ENCODE measurements around the gene IFT74. TPM values are rescaled to one million over a fixed set of nuclear protein-coding genes. Genes with fewer than 3 reads are reported as not detected.

The IFT74 gene
- polyA plus RNA-seq, 1 experiment, result 6.6 TPM

DNA sequence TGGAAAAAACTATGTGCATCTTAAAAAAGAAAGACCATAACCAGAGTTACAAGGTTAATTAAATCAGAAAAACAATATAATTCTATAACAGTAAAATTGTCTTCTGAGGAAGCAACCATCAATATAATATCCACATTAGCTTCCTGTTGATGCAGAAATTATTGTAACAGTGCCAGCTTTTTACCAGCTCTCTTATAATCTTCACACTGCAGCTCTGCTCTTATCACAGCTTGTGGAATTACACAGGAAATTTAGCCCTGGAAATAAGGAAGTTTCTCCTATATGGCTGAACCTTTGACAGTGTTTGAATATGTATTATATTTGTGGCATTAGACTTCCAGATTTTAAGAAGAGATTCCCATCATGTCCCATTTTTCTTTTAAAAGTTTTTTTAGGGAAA lies 103.7 kb downstream of the IFT74 start:
- POLR2A ChIA-PET, result no interaction called here
- CTCF ChIA-PET, result interaction anchor here (0.6 kb wide), 1 partner anchor 17 kb away, joined by 3 read pairs; no protein-coding TSS in a partner anchor
- DNase-seq (ENCODE audit: low read depth), result no peak
- Histone ChIP-seq H3K36me3 (ENCODE audit: control insufficient read depth, insufficient read depth, low read length) (no peaks in the 10 kb centered on the region), H3K27me3 (ENCODE audit: control insufficient read depth, insufficient read depth, low read length) (no peaks in the 10 kb centered on the region), H3K4me3 (ENCODE audit: low read depth, low read length) (no peak overlapping the region)
- TF ChIP-seq, protein P1, sequence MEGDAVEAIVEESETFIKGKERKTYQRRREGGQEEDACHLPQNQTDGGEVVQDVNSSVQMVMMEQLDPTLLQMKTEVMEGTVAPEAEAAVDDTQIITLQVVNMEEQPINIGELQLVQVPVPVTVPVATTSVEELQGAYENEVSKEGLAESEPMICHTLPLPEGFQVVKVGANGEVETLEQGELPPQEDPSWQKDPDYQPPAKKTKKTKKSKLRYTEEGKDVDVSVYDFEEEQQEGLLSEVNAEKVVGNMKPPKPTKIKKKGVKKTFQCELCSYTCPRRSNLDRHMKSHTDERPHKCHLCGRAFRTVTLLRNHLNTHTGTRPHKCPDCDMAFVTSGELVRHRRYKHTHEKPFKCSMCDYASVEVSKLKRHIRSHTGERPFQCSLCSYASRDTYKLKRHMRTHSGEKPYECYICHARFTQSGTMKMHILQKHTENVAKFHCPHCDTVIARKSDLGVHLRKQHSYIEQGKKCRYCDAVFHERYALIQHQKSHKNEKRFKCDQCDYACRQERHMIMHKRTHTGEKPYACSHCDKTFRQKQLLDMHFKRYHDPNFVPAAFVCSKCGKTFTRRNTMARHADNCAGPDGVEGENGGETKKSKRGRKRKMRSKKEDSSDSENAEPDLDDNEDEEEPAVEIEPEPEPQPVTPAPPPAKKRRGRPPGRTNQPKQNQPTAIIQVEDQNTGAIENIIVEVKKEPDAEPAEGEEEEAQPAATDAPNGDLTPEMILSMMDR (IDR thresholded peaks at IDR 0.05; ENCODE audit: insufficient read depth, low read depth, low read length), result no peak

GRCh38 chr9:27065288-27065687 lies 109.1 kb downstream of the IFT74 start:
- ChIA-PET POLR2A (no interaction called here), CTCF (no interaction called here)
- Histone ChIP-seq H3K36me3 (ENCODE audit: control insufficient read depth, insufficient read depth, low read length) (no peaks in the 10 kb centered on the region), H3K27me3 (ENCODE audit: control insufficient read depth, insufficient read depth, low read length) (no peaks in the 10 kb centered on the region), H3K4me3 (ENCODE audit: low read depth, low read length) (no peak overlapping the region)
- TF ChIP-seq, protein P1 (IDR thresholded peaks at IDR 0.05; ENCODE audit: insufficient read depth, low read depth, low read length), result no peak
- no peak for DNase-seq (ENCODE audit: low read depth)

DNA sequence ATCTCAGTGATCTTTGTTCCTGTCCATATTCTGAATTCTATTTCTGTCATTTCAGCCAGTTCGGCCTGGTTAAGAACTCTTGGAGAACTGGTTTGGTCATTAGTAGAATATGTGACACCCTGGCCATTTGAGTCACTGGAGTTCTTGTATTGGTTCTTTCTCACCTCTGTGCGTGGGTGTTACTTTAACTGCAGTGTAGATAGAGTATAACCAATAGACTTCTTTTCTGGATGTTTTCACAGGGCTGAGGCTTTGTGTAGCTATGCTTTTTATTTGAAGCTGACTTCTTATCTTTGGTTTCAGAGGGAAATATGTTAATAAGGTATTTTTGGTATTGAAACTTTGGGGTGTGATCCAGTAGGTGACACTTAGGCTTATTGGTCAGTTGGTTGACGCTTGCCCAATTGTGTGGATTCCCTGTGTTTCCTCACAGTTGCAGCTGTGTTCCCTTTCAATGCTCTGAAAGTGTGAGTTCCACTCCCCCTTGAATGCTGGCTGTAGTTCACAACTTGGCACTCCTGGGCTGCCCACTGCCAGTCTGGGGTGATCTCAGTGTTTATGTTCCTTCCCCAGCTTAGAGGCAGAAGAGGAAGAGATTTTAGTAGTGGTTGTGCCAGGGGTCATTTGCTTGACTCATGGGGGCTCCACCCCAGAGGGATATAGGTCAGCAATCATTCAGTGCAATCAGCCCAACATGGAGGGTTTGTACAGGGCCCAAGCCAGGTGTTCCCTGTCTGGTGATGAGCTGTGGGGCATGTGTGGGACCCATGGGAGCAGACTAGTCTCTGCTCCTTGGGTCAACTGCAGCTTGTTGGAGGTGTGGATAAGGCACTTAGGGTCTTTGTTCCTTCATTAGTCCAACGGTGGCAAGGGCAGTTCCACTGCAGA lies 117.9 kb downstream of the IFT74 start:
- CTCF ChIA-PET, result interaction anchor here (1.0 kb wide), 1 partner anchor 41 kb away, joined by 4 read pairs; no protein-coding TSS in a partner anchor

GRCh38 chr9:27078685-27079084 lies 122.5 kb downstream of the IFT74 start:
- DNase-seq (ENCODE audit: low read depth), result no peak
- ChIA-PET POLR2A (no interaction called here), CTCF (no interaction called here)
- no peaks in the 10 kb centered on the region for H3K27me3 ChIP-seq (ENCODE audit: control insufficient read depth, insufficient read depth, low read length)
- H3K36me3 ChIP-seq (ENCODE audit: control insufficient read depth, insufficient read depth, low read length), result no peaks in the 10 kb centered on the region
- no peak overlapping the region for H3K4me3 ChIP-seq (ENCODE audit: low read depth, low read length)
- TF ChIP-seq, protein P1 (IDR thresholded peaks at IDR 0.05; ENCODE audit: insufficient read depth, low read depth, low read length), result no peak

More for the DNA sequence above, 117.9 kb downstream of the IFT74 start:
- no peak for DNase-seq (ENCODE audit: low read depth)
- Histone ChIP-seq H3K4me3 (ENCODE audit: low read depth, low read length) (no peak overlapping the region), H3K36me3 (ENCODE audit: control insufficient read depth, insufficient read depth, low read length) (no peaks in the 10 kb centered on the region), H3K27me3 (ENCODE audit: control insufficient read depth, insufficient read depth, low read length) (no peaks in the 10 kb centered on the region)
- POLR2A ChIA-PET, result no interaction called here
- TF ChIP-seq, protein P1 (IDR thresholded peaks at IDR 0.05; ENCODE audit: insufficient read depth, low read depth, low read length), result no peak

DNA sequence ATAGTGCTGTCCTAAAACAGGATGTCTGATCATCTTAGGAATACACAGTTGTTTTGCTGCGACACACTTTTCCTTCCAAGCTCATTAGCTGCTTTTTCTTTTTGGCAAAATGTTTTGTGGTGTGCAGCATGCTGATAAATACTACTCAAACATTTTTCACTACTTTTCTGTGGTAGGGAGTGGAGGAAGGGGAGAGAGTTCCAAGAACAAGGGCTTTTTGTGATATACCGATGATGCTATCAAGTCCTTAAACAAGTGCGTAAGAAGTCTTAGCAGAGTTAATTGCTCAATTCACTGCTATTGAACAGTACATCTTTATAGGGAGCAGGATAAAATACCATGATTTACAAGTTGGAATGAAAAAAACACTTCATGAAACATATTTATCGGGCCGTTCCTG lies 129.2 kb downstream of the IFT74 start:
- ChIA-PET POLR2A (no interaction called here), CTCF (interaction anchor here (0.6 kb wide), 1 partner anchor 162 kb away, joined by 4 read pairs; no protein-coding TSS in a partner anchor)
- TF ChIP-seq, protein P1 (IDR thresholded peaks at IDR 0.05; ENCODE audit: insufficient read depth, low read depth, low read length), result no peak
- Histone ChIP-seq H3K27me3 (ENCODE audit: control insufficient read depth, insufficient read depth, low read length) (no peaks in the 10 kb centered on the region), H3K36me3 (ENCODE audit: control insufficient read depth, insufficient read depth, low read length) (no peaks in the 10 kb centered on the region), H3K4me3 (ENCODE audit: low read depth, low read length) (no peak overlapping the region)
- no peak for DNase-seq (ENCODE audit: low read depth)

Data from BJ (cell line).